Measurements from ENCODE around the gene KMT2A. TPM values are rescaled to one million over a fixed set of nuclear protein-coding genes. Genes with fewer than 3 reads are reported as not detected.
"Not testable (repeated sequence)": the region's sequence is repeated elsewhere in the genome, so short reads cannot be mapped to it uniquely, and the experiment has no call there.

Gene KMT2A
- total RNA-seq, 1 donor from 2014 or later = 85.8 TPM

- TF ChIP-seq CTCF (IDR thresholded peaks at IDR 0.05; ENCODE audit: unreplicated experiment) = no peak
- peak overlapping the region; percentile 21 for H3K27ac Mint-ChIP-seq
- no peak overlapping the region for H3K4me3 Mint-ChIP-seq
- no peaks in the 10 kb centered on the region for H3K9me3 Mint-ChIP-seq
- peaks cover 3% of the 10 kb centered on the region for H3K4me1 Mint-ChIP-seq
- peaks cover 9% of the 10 kb centered on the region for H3K36me3 Mint-ChIP-seq
- H3K27me3 Mint-ChIP-seq (ENCODE audit: low read depth) = no peaks in the 10 kb centered on the region
- no peak for DNase-seq (ENCODE audit: low spot score in 2 of 2, unreplicated experiment in 2 of 2)
Measured at GRCh38 chr11:118450451-118450850, 14.2 kb downstream of the KMT2A start.

GRCh38 chr11:118462178-118462577 lies 25.9 kb downstream of the KMT2A start:
- DNase-seq (ENCODE audit: low spot score in 2 of 2, unreplicated experiment in 2 of 2) = no peak
- TF ChIP-seq CTCF (IDR thresholded peaks at IDR 0.05; ENCODE audit: unreplicated experiment) = no peak
- no peaks in the 10 kb centered on the region for H3K27me3 Mint-ChIP-seq (ENCODE audit: low read depth)
- no peak overlapping the region for H3K27ac Mint-ChIP-seq
- no peak overlapping the region for H3K4me3 Mint-ChIP-seq
- no peaks in the 10 kb centered on the region for H3K9me3 Mint-ChIP-seq
- no peaks in the 10 kb centered on the region for H3K4me1 Mint-ChIP-seq
- peaks cover 3% of the 10 kb centered on the region for H3K36me3 Mint-ChIP-seq

- H3K4me1 Mint-ChIP-seq; H3K9me3 Mint-ChIP-seq; H3K27ac Mint-ChIP-seq; DNase-seq (ENCODE audit: low spot score in 2 of 2, unreplicated experiment in 2 of 2); H3K4me3 Mint-ChIP-seq; H3K27me3 Mint-ChIP-seq (ENCODE audit: low read depth): not testable (repeated sequence)
- peaks cover 19% of the 10 kb centered on the region for H3K36me3 Mint-ChIP-seq
Measured at GRCh38 chr11:118468968-118469367, 32.7 kb downstream of the KMT2A start.

- Mint-ChIP-seq H3K27ac (peak overlapping the region; percentile 2), H3K4me3 (no peak overlapping the region), H3K9me3 (no peaks in the 10 kb centered on the region), H3K27me3 (ENCODE audit: low read depth) (no peaks in the 10 kb centered on the region), H3K4me1 (no peaks in the 10 kb centered on the region), H3K36me3 (peaks cover 23% of the 10 kb centered on the region)
- no peak for TF ChIP-seq CTCF (IDR thresholded peaks at IDR 0.05; ENCODE audit: unreplicated experiment)
- no peak for DNase-seq (ENCODE audit: low spot score in 2 of 2, unreplicated experiment in 2 of 2)
Measured at GRCh38 chr11:118471030-118471429, 34.7 kb downstream of the KMT2A start.

GRCh38 chr11:118473537-118473936 lies 37.2 kb downstream of the KMT2A start:
- no peak for DNase-seq (ENCODE audit: low spot score in 2 of 2, unreplicated experiment in 2 of 2)
- no peak for TF ChIP-seq CTCF (IDR thresholded peaks at IDR 0.05; ENCODE audit: unreplicated experiment)
- Mint-ChIP-seq H3K9me3 (no peaks in the 10 kb centered on the region), H3K36me3 (peaks cover 43% of the 10 kb centered on the region), H3K27ac (no peak overlapping the region), H3K4me3 (no peak overlapping the region), H3K4me1 (no peaks in the 10 kb centered on the region), H3K27me3 (ENCODE audit: low read depth) (no peaks in the 10 kb centered on the region)

GRCh38 chr11:118476676-118477075 lies 40.4 kb downstream of the KMT2A start:
- no peaks in the 10 kb centered on the region for H3K27me3 Mint-ChIP-seq (ENCODE audit: low read depth)

GRCh38 chr11:118481238-118481637 lies 44.9 kb downstream of the KMT2A start:
- H3K4me1 Mint-ChIP-seq; DNase-seq (ENCODE audit: low spot score in 2 of 2, unreplicated experiment in 2 of 2); H3K4me3 Mint-ChIP-seq; H3K27me3 Mint-ChIP-seq (ENCODE audit: low read depth); H3K27ac Mint-ChIP-seq; H3K9me3 Mint-ChIP-seq: not testable (repeated sequence)
- H3K36me3 Mint-ChIP-seq = peaks cover 57% of the 10 kb centered on the region

More at GRCh38 chr11:118476676-118477075, 40.4 kb downstream of the KMT2A start:
- Mint-ChIP-seq H3K9me3 (peaks cover 7% of the 10 kb centered on the region), H3K4me1 (no peaks in the 10 kb centered on the region), H3K36me3 (peaks cover 68% of the 10 kb centered on the region), H3K27ac (no peak overlapping the region), H3K4me3 (no peak overlapping the region)
- TF ChIP-seq CTCF (IDR thresholded peaks at IDR 0.05; ENCODE audit: unreplicated experiment) = no peak
- no peak for DNase-seq (ENCODE audit: low spot score in 2 of 2, unreplicated experiment in 2 of 2)
